HG03135 (cell line): Measurements from ENCODE around the gene ARHGAP22.

ENCODE experiments used
- ATAC-seq: cut with Tn5 transposase; IDR thresholded peaks from one replicate; pipeline ENCODE4 v1.9.1; 2021; ENCODE audit warnings: mild to moderate bottlenecking, moderate library complexity; ENCODE audit not compliant: unreplicated experiment

Gene ARHGAP22

GRCh38 chr10:48468130-48468790 is 136.6 kb downstream of the ARHGAP22 start:
- ATAC-seq, result no peak

GRCh38 chr10:48467669-48468068 is 137.2 kb downstream of the ARHGAP22 start:
- ATAC-seq, result no peak

- no peak for ATAC-seq
Observed at GRCh38 chr10:48466611-48467240, 138.1 kb downstream of the ARHGAP22 start.

- no peak for ATAC-seq
Observed at GRCh38 chr10:48465860-48466521, 138.9 kb downstream of the ARHGAP22 start.

GRCh38 chr10:48464871-48465736 is 139.8 kb downstream of the ARHGAP22 start:
- no peak for ATAC-seq

GRCh38 chr10:48464121-48464870 is 140.6 kb downstream of the ARHGAP22 start:
- no peak for ATAC-seq

- no peak for ATAC-seq
Observed at GRCh38 chr10:48463318-48464003, 141.4 kb downstream of the ARHGAP22 start.

- no peak for ATAC-seq
Observed at GRCh38 chr10:48462482-48463020, 142.3 kb downstream of the ARHGAP22 start.

GRCh38 chr10:48461623-48462481 is 143.0 kb downstream of the ARHGAP22 start:
- ATAC-seq, result no peak

- no peak for ATAC-seq
Observed at GRCh38 chr10:48460182-48460581, 144.7 kb downstream of the ARHGAP22 start.

GRCh38 chr10:48459270-48460150 is 145.4 kb downstream of the ARHGAP22 start:
- no peak for ATAC-seq

GRCh38 chr10:48458662-48459048 is 146.2 kb downstream of the ARHGAP22 start:
- no peak for ATAC-seq

- no peak for ATAC-seq
Observed at GRCh38 chr10:48457949-48458661, 146.8 kb downstream of the ARHGAP22 start.

GRCh38 chr10:48456808-48457761 is 147.8 kb downstream of the ARHGAP22 start:
- ATAC-seq, result no peak

GRCh38 chr10:48456361-48456804 is 148.5 kb downstream of the ARHGAP22 start:
- no peak for ATAC-seq
